Placental epithelial cell (primary cell): ENCODE results near the gene EPS15. TPM values are rescaled to one million over a fixed set of nuclear protein-coding genes. Genes with fewer than 3 reads are reported as not detected.

Experiments
- small RNA-seq: library from RNA; depleted of rRNA; stranded (forward); fragments of <200 nt; gene quantifications from one replicate; pipeline ENCODE3, GENCODE V24; 2012
- total RNA-seq: library from RNA; depleted of rRNA; stranded (reverse); fragments of >200 nt; gene quantifications from 2 replicates; pipeline ENCODE4 v1.2.3, GENCODE V29; 2012

EPS15 gene
- 55.0 and 83.3 TPM in 2 replicates for total RNA-seq

GRCh38 chr1:51519048-51519864 lies at the start of gene EPS15:
EPS15 (minus strand) TSS chr1:51519266; CDS start chr1:51519231, 35 bp downstream.

GRCh38 chr1:51330331-51331201 lies 188.5 kb downstream of the EPS15 start, which contains the start of gene TTC39A:
TTC39A (minus strand) TSS chr1:51330562; CDS start chr1:51330477, 85 bp downstream.

Small RNA genes lying within 50 kb of the gene (small RNA-seq; reads per million reads assigned to genes)
- not detected for gene RNU6-1281P
- not detected for gene RNU6-877P

Other genes with a start within 250 kb of the EPS15 start
- 0.65 and 1.2 TPM in 2 replicates for gene TTC39A, start 188.7 kb downstream of the EPS15 start, total RNA-seq
- 115 and 144 TPM in 2 replicates for gene OSBPL9, start 97.8 kb upstream of the EPS15 start, total RNA-seq